Fibroblast of the aortic adventitia (primary cell): ENCODE measurements around the gene NFASC. TPM values are rescaled to one million over a fixed set of nuclear protein-coding genes. Genes with fewer than 3 reads are reported as not detected.

Source experiments
- DNase-seq: peaks from one replicate; pipeline ENCODE4 v3.0.0-alpha.2; 2010; ENCODE audit warnings: low read depth
- H3K4me3 ChIP-seq: 2 replicates; pipeline ENCODE4 v1.5.1; 2011; ENCODE audit warnings: low read depth, mild to moderate bottlenecking, control low read depth, low read length, moderate library complexity
- CTCF ChIP-seq: IDR thresholded peaks from 2 replicates; pipeline ENCODE4 v1.5.1; 2011; ENCODE audit warnings: mild to moderate bottlenecking, low read length, control low read depth, inconsistent platforms; ENCODE audit not compliant: insufficient read depth
- total RNA-seq: library from RNA; depleted of rRNA; stranded (reverse); fragments of >200 nt; gene quantifications from 2 replicates; pipeline ENCODE4 v1.2.3, GENCODE V29; 2012; ENCODE audit warnings: low replicate concordance

NFASC gene
- total RNA-seq, 1 donor, result 22.0 TPM

GRCh38 chr1:205071801-205072200, 201.1 kb downstream of the NFASC start:
- DNase-seq, result no peak
- no peak for TF ChIP-seq CTCF
- no peak overlapping the region for H3K4me3 ChIP-seq

- TF ChIP-seq CTCF, result no peak
- DNase-seq, result no peak
- no peak overlapping the region for H3K4me3 ChIP-seq
These were observed 201.6 kb downstream of the NFASC start for GRCh38 chr1:205072286-205072685.

Other genes starting within 250 kb of the NFASC start
- gene LRRN2, start 185.1 kb upstream of the NFASC start, total RNA-seq, result 1.4 TPM in 1 of 2 replicates, not detected in the other
- not detected in 2 replicates for gene CNTN2, start 172.3 kb downstream of the NFASC start, total RNA-seq
- 1.5 and 2.0 TPM in 2 replicates for gene TMEM81, start 213.6 kb downstream of the NFASC start, total RNA-seq